Stimulated activated CD4-positive, alpha-beta T cell treated with anti-CD3 and anti-CD28 coated beads, Interleukin-4, amount 100 ng/mL, for 4 hours (primary cell): ENCODE measurements around the gene HERC2.

Experiments
- DNase-seq, 2 experiments: peaks; one replicate each; pipeline ENCODE4 v3.0.0-alpha.2; 2020

The HERC2 gene

GRCh38 chr15:28093752-28094535 is 228.0 kb downstream of the HERC2 start:
- DNase-seq: no peak

- no peak for DNase-seq
Observed at GRCh38 chr15:28091313-28091712, 230.7 kb downstream of the HERC2 start.

GRCh38 chr15:28086175-28086703 is 235.7 kb downstream of the HERC2 start:
- peak; percentile 44 to 58 for DNase-seq

GRCh38 chr15:28085489-28086174 is 236.3 kb downstream of the HERC2 start:
- no peak for DNase-seq

- no peak for DNase-seq
Observed at GRCh38 chr15:28084547-28084946, 237.4 kb downstream of the HERC2 start.

GRCh38 chr15:28082891-28083684 is 238.9 kb downstream of the HERC2 start:
- no peak for DNase-seq

- DNase-seq: no peak
Observed at GRCh38 chr15:28081594-28081993, 240.4 kb downstream of the HERC2 start.

- no peak for DNase-seq
Observed at GRCh38 chr15:28080386-28080785, 241.6 kb downstream of the HERC2 start.

- no peak for DNase-seq
Observed at GRCh38 chr15:28079313-28079969, 242.5 kb downstream of the HERC2 start.

GRCh38 chr15:28078191-28078719 is 243.7 kb downstream of the HERC2 start:
- DNase-seq: no peak

GRCh38 chr15:28075573-28075972 is 246.4 kb downstream of the HERC2 start:
- DNase-seq: no peak

- DNase-seq: no peak
Observed at GRCh38 chr15:28068930-28069329, 253.0 kb downstream of the HERC2 start.

- DNase-seq: no peak
Observed at GRCh38 chr15:28066231-28066630, 255.7 kb downstream of the HERC2 start.
